Measurements from ENCODE around the gene PITPNM2. TPM values are rescaled to one million over a fixed set of nuclear protein-coding genes. Genes with fewer than 3 reads are reported as not detected.
"Not testable (repeated sequence)": the region's sequence is repeated elsewhere in the genome, so short reads cannot be mapped to it uniquely, and the experiment has no call there.

Gene PITPNM2
- total RNA-seq, 2 donors from 2014 or later, result 15.9 to 18.5 TPM

DNA sequence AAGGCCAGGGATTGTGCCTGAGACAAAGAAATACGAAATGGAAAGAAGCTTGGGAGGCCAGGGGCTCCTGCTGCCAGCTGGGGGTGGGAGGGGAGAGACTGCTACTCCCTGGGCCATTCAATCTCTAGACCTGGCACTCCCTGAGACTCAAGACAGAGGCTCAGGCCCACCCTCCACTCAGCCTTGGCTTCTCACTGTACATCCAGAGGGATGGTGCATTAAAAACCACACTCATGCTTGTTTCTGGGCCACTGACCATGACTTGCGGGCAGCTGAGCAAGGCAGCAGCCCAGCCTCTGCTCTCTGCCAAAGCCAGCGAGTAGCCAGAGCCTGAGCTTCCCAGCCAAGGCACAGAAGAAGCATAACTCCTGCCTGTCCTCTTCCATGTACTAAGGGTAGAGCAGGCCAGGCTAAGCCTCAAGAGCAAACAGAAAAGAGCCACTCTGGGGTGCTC, 41.5 kb downstream of the PITPNM2 start:
- peaks cover 0 to 5% of the 10 kb centered on the region in 2 donors for H3K9me3 Mint-ChIP-seq
- no peak for DNase-seq (ENCODE audit: low spot score in 2 of 2)

DNA sequence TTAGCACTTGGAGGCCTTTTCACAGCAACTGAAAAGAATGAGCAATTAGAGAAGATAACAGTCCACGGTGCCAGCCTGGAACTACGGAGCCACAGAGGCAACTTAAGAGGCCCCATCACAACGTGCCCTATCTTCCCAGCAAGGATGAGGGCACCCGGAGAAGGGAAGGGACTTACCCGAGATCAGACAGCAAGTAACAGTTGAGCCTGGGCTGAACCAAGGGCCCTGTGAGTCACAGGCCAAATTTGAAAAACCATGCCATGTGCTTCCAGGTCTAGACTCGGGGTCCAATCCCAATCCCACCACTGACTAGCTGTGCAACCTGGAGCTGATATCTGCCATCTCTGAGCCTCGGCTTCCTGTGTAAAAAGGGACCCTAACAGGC, 42.2 kb downstream of the PITPNM2 start:
- peaks cover 5 to 19% of the 10 kb centered on the region in 2 donors for H3K36me3 Mint-ChIP-seq
- peaks cover 0 to 5% of the 10 kb centered on the region in 2 donors for H3K9me3 Mint-ChIP-seq
- ATAC-seq (no peak), DNase-seq (ENCODE audit: low spot score in 2 of 2) (no peak)
- H3K27ac Mint-ChIP-seq, result peak overlapping the region; percentile 37 to 94

More for the DNA sequence above, 41.5 kb downstream of the PITPNM2 start:
- H3K36me3 Mint-ChIP-seq, result peaks cover 5 to 19% of the 10 kb centered on the region in 2 donors
- ATAC-seq, result no peak
- peak overlapping the region in 1 of 2 donors; percentile 41 for H3K27ac Mint-ChIP-seq

DNA sequence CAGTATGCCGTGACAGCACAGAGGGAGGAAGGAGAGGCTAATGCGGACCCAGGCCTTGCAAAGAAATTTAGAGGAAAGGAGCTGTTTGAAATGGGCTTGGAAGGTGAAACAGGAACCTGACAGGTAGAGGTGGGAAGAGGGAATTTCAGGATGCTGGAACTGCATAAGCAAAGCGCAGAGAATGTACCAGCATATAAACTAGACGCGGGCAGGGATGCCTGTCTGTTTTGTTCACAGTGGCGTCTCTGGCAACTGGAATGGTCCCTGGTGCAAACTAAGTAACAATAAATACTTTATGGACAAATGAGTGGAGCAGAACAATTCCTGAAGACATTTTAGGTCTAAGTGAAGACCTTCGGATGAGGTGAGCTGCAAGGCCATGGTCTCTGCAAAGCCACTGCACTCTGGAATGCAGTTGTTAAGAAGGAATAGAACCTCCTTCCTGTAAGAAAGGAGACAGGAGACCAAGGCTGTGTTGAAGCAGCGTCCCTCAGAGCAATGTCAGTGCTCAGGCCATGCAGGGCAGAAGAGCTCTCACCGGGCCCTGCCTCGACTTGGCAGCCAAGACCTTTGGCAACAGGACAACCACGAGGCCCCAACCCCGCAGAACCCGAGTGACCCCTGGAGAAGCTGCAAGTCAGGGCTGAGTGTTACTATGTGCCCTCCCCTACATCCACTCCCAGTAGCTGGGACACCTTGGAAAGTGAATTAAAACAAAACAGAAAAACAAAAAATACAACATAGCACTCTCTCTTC, 42.8 kb downstream of the PITPNM2 start:
- H3K9me3 Mint-ChIP-seq, result peaks cover 0 to 5% of the 10 kb centered on the region in 2 donors
- peaks cover 5 to 19% of the 10 kb centered on the region in 2 donors for H3K36me3 Mint-ChIP-seq
- no peak for DNase-seq (ENCODE audit: low spot score in 2 of 2)
- no peak for ATAC-seq
- H3K27ac Mint-ChIP-seq, result peak overlapping the region; percentile 94 to 96

DNA sequence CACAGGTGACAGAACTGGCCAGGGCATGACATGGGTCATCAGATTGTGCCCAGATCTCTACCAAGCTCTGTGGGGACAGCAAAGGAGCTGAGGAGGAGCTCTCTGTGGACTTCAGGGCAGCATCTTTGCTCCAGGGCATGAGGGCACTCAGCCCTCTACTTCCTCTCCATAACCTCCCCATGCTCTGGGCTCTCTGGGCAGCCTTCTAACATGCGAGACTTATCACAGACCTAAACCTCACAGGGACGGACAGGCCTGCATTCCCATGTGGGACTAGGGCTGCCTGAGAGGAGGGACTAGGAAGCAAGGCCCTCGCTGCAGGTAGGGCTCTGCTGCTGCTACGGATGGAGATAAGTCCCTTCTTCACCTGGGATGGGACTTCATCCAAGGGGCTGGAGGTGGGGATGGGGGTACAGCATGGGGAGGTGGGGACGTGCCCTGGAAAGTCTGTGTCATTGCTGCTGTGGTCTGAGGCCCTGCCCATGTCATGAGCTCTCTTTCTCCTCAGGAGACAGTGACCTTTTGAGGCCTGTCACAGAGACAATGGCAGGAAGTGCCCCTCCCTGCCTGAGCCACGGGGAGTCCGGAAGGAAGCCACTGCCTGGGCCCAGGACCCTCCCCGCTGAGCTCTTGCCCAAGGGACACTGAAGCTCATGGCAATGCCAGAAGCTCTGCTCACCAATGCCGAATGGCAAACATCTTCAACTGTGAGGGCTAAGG, 44.1 kb downstream of the PITPNM2 start:
- DNase-seq (ENCODE audit: low spot score in 2 of 2) (peak; percentile 53 to 87), ATAC-seq (peak; percentile 83 to 97)
- H3K36me3 Mint-ChIP-seq, result peaks cover 5 to 19% of the 10 kb centered on the region in 2 donors
- H3K27ac Mint-ChIP-seq, result peak overlapping the region; percentile 94 to 96
- peaks cover 0 to 5% of the 10 kb centered on the region in 2 donors for H3K9me3 Mint-ChIP-seq

DNA sequence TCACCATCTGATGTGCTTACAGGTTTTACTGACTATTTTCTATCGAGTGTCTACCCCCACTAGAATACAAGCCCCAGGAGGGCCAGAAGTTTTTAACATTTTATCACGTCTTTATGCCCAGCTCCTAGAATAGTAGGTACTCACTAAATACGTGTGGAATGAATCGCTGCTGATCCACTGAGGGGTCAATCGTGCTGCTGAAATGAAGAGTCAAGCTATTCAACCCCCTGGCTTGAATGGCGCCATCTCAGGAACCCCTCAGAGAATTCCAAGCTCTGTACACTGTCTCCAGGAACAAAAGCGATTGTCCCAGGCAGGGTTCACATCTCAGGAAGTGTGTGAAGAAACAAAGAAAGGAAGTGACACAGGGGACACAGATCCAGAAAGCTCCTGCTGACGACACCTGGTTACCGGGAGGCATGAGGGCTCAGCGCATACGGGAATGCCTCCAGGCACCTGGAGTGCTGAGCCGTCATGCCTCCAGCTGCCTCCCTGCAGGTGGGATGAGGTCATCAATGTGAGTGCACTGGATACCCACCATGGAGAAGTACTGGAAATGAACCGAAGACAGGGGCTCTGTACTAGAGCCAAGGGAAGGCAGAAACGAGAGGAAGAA, 45.6 kb downstream of the PITPNM2 start:
- DNase-seq (ENCODE audit: low spot score in 2 of 2) (no peak), ATAC-seq (no peak)
- Mint-ChIP-seq H3K36me3 (peaks cover 5 to 19% of the 10 kb centered on the region in 2 donors), H3K9me3 (peaks cover 0 to 5% of the 10 kb centered on the region in 2 donors), H3K27ac (peak overlapping the region; percentile 40 to 94)

DNA sequence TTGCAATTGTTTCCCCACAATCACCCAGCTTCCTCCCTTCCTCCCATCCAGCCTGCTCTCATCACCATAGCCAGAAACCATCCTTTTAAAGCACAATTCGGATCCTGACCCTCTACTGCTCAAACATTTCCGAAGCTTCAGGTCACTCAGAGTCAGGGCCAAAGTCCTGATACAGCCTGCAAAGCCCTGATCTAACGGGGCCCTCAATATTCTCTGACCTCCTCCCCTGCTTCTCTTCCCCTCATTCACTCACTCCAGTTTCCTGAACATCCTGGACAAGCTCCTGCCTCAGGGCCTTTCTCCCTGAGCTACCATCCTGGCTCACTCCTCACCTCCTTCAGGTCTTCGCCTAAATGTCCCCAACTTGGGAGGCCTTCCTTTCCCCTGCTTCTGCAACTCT, 46.1 kb downstream of the PITPNM2 start:
- Mint-ChIP-seq H3K27ac (peak overlapping the region; percentile 63 to 94), H3K9me3 (peaks cover 0 to 5% of the 10 kb centered on the region in 2 donors), H3K36me3 (peaks cover 5 to 19% of the 10 kb centered on the region in 2 donors)
- no peak for ATAC-seq
- no peak for DNase-seq (ENCODE audit: low spot score in 2 of 2)

DNA sequence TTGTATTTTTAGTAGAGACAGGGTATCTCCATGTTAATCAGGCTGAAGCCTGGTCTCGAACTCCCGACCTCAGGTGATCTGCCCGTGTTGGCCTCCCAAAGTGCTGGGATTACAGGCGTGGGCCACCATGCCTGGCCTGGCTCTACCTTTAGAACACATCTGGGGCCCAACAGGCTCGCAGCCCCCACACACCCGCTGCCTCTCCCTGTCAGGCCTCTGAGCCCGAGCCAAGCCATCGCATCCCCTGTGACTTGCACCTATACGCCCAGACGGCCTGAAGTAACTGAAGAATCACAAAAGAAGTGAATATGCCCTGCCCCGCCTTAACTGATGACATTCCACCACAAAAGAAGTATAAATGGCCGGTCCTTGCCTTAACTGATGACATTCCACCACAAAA, 46.8 kb downstream of the PITPNM2 start:
- Mint-ChIP-seq H3K27ac (peak overlapping the region in 1 of 2 donors; percentile 94), H3K36me3 (peaks cover 5 to 19% of the 10 kb centered on the region in 2 donors)
- not testable (repeated sequence) for ATAC-seq; DNase-seq (ENCODE audit: low spot score in 2 of 2); H3K9me3 Mint-ChIP-seq

DNA sequence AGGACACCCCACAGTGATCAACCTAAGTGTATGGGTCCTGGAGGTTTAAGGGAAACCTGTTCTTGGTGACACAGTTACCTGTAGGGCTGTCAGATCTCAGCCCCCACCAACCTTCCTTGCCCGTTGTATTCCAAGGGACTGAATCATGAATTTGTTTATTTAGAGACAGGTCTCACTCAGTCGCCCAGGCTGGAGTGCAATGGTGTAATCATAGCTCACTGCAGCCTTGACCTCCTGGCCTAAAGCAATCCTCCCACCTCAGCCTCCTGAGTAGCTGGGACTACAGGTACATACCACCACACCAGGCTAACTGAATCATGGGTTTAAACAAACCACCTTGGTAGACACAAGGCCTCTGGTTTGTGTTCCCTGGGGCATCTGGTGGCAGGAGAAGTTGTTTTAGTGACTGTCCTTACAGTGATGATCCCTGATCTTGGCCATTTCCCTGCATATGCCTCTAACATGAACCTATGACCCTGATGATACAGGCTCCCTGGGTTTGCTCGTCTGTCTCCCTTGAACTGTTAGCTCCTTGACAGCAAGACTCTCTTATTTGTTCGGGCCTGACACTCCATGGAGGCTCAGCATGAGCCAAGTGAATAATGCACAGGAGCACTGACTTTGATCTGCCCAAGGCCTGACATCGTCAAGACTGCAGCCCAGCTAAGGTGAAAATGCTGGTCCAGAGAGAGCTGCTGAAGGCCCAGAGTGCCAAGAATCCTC, 47.9 kb downstream of the PITPNM2 start:
- Mint-ChIP-seq H3K27ac (peak overlapping the region in 1 of 2 donors; percentile 15), H3K36me3 (peaks cover 5 to 13% of the 10 kb centered on the region in 2 donors), H3K9me3 (peaks cover 0 to 5% of the 10 kb centered on the region in 2 donors)
- ATAC-seq (no peak), DNase-seq (ENCODE audit: low spot score in 2 of 2) (no peak)

DNA sequence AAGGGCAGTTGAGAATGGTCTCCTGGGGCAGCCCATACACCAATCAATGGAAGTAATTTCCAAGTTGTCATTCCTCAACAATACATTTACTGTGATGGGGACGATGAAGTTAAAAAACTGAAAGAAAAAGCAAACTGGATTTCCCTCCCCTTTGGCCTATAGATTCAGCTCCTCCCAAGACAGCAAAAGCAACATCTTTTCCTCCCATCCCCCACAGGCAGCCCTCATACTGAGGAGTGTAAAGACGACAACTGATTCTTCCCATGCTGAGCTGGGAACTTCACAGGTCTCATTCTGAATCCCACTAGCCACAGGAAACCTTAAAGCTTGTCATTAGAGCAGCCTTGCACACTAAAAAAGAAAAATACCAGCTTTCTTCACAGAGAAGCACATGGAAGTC, 48.5 kb downstream of the PITPNM2 start:
- ATAC-seq (peak in 1 of 2 donors; percentile 30), DNase-seq (ENCODE audit: low spot score in 2 of 2) (no peak)
- H3K9me3 Mint-ChIP-seq, result no peaks in the 10 kb centered on the region
- peaks cover 2 to 7% of the 10 kb centered on the region in 2 donors for H3K36me3 Mint-ChIP-seq
- H3K27ac Mint-ChIP-seq, result peak overlapping the region in 1 of 2 donors; percentile 15

DNA sequence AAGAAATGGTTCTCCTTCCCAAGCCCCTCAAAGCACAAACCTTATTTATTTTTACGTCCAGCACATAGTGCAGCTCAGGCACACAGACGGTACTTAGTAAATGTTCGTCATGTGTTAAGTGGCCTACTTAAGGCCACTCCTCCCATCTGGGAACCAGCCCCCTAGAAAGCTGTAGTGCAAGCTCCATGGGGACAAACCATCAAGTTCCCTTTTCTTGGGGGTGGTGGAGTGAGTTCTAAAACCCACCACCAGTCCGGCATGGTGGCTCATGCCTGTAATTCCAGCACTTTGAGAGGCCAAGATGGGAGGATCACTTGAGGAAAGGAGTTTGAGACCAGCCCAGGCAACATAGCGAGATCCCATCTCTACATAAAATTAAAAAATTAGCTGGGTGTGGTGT, 49.4 kb downstream of the PITPNM2 start:
- no peak overlapping the region for H3K27ac Mint-ChIP-seq
- peaks cover 0 to 7% of the 10 kb centered on the region in 2 donors for H3K36me3 Mint-ChIP-seq
- ATAC-seq, result no peak
- H3K9me3 Mint-ChIP-seq, result no peaks in the 10 kb centered on the region
- DNase-seq (ENCODE audit: low spot score in 2 of 2), result no peak

Other genes with a start within 250 kb of the PITPNM2 start
- gene ABCB9, start 184.6 kb downstream of the PITPNM2 start, total RNA-seq, result 1 to 10 TPM; 8.9 to 9.5 TPM
- gene OGFOD2, start 175.8 kb downstream of the PITPNM2 start, total RNA-seq, result 10 to 100 TPM; 30.3 to 30.8 TPM
- 100 to 1,000 TPM in 1 of 2 donors, 10 to 100 TPM in 1; 99.9 to 180 TPM for gene ARL6IP4, start 170.4 kb downstream of the PITPNM2 start, total RNA-seq
- gene MPHOSPH9, start 82.1 kb upstream of the PITPNM2 start, total RNA-seq, result 100 to 1,000 TPM in 1 of 2 donors, 10 to 100 TPM in 1; 99.0 to 148 TPM
- gene MTRFR, start 82.3 kb upstream of the PITPNM2 start, total RNA-seq, result 10 to 100 TPM; 30.7 to 46.4 TPM
- 10 to 100 TPM; 46.0 to 73.6 TPM for gene CDK2AP1, start 120.8 kb upstream of the PITPNM2 start, total RNA-seq
- gene SBNO1, start 213.8 kb upstream of the PITPNM2 start, total RNA-seq, result 10 to 100 TPM; 58.4 to 88.6 TPM
- 10 to 100 TPM; 51.8 to 58.4 TPM for gene KMT5A, start 233.0 kb upstream of the PITPNM2 start, total RNA-seq